NCI-H345 (cell line): Measurements from ENCODE around the gene RPTOR.
A peak's percentile ranks its signal among the peaks of the same experiment; 100 is the strongest.
"Not testable (repeated sequence)": the region's sequence is repeated elsewhere in the genome, so short reads cannot be mapped to it uniquely, and the experiment has no call there.

Experiments
- DNase-seq: peaks from one replicate; lab custom pipeline; 2025; lab: John Stamatoyannopoulos, UW

The RPTOR gene

GRCh38 chr17:80694992-80695912 is 150.6 kb downstream of the RPTOR start:
- peak; percentile 42 for DNase-seq

- no peak for DNase-seq
These were observed 151.3 kb downstream of the RPTOR start for GRCh38 chr17:80695979-80696378.

GRCh38 chr17:80696456-80696855 is 151.8 kb downstream of the RPTOR start:
- DNase-seq = no peak

GRCh38 chr17:80696964-80697363 is 152.3 kb downstream of the RPTOR start:
- no peak for DNase-seq

- DNase-seq = no peak
These were observed 153.7 kb downstream of the RPTOR start for GRCh38 chr17:80698297-80698696.

- DNase-seq = not testable (repeated sequence)
These were observed 154.6 kb downstream of the RPTOR start for GRCh38 chr17:80699205-80699604.

GRCh38 chr17:80701730-80702129 is 157.1 kb downstream of the RPTOR start:
- DNase-seq = no peak

- DNase-seq = no peak
These were observed 157.9 kb downstream of the RPTOR start for GRCh38 chr17:80702315-80703141.

GRCh38 chr17:80703142-80703478 is 158.5 kb downstream of the RPTOR start:
- no peak for DNase-seq

GRCh38 chr17:80704381-80704819 is 159.8 kb downstream of the RPTOR start:
- no peak for DNase-seq

GRCh38 chr17:80704894-80705293 is 160.3 kb downstream of the RPTOR start:
- DNase-seq = no peak

- DNase-seq = no peak
These were observed 161.3 kb downstream of the RPTOR start for GRCh38 chr17:80705988-80706387.

- no peak for DNase-seq
These were observed 161.8 kb downstream of the RPTOR start for GRCh38 chr17:80706463-80706867.

- DNase-seq = no peak
These were observed 163.8 kb downstream of the RPTOR start for GRCh38 chr17:80708480-80708879.

GRCh38 chr17:80709090-80709695 is 164.6 kb downstream of the RPTOR start:
- no peak for DNase-seq

- no peak for DNase-seq
These were observed 166.2 kb downstream of the RPTOR start for GRCh38 chr17:80710714-80711302.

GRCh38 chr17:80712089-80712488 is 167.5 kb downstream of the RPTOR start:
- no peak for DNase-seq

- DNase-seq = no peak
These were observed 168.0 kb downstream of the RPTOR start for GRCh38 chr17:80712606-80713005.

GRCh38 chr17:80716986-80717719 is 172.5 kb downstream of the RPTOR start:
- no peak for DNase-seq

GRCh38 chr17:80717720-80718083 is 173.1 kb downstream of the RPTOR start:
- peak; percentile 45 for DNase-seq

- no peak for DNase-seq
These were observed 173.8 kb downstream of the RPTOR start for GRCh38 chr17:80718428-80718827.

GRCh38 chr17:80719449-80719848 is 174.8 kb downstream of the RPTOR start:
- no peak for DNase-seq
